Measurements from ENCODE around the gene KCNH4.

DNA sequence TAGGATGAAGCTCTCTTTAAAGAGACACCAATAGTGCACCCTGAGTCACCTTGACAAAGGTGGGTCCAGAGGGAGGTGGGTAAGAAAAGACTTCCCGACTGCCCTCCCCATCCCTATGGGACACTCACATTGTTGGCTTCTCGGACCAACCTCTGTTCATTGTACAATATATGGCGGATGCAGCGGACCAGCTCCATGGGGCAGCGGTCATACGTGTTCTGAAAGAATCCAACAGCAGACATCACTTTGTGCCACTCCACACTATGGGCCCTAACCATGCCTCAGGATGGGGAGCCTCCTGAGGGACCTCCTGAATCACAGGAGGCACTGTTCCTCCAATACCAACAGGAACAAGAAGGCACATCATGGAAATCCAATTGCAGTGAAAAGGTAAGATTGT lies 43.7 kb upstream of the KCNH4 start:
- TF ChIP-seq, protein P1, sequence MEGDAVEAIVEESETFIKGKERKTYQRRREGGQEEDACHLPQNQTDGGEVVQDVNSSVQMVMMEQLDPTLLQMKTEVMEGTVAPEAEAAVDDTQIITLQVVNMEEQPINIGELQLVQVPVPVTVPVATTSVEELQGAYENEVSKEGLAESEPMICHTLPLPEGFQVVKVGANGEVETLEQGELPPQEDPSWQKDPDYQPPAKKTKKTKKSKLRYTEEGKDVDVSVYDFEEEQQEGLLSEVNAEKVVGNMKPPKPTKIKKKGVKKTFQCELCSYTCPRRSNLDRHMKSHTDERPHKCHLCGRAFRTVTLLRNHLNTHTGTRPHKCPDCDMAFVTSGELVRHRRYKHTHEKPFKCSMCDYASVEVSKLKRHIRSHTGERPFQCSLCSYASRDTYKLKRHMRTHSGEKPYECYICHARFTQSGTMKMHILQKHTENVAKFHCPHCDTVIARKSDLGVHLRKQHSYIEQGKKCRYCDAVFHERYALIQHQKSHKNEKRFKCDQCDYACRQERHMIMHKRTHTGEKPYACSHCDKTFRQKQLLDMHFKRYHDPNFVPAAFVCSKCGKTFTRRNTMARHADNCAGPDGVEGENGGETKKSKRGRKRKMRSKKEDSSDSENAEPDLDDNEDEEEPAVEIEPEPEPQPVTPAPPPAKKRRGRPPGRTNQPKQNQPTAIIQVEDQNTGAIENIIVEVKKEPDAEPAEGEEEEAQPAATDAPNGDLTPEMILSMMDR (IDR thresholded peaks at IDR 0.05), result no peak
- TF ChIP-seq POLR2A (IDR thresholded peaks at IDR 0.05), result no peak

All from heart left ventricle (tissue), 13 donors.